Measurements from ENCODE around the gene SDC4.

The SDC4 gene, protein sequence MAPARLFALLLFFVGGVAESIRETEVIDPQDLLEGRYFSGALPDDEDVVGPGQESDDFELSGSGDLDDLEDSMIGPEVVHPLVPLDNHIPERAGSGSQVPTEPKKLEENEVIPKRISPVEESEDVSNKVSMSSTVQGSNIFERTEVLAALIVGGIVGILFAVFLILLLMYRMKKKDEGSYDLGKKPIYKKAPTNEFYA

DNA sequence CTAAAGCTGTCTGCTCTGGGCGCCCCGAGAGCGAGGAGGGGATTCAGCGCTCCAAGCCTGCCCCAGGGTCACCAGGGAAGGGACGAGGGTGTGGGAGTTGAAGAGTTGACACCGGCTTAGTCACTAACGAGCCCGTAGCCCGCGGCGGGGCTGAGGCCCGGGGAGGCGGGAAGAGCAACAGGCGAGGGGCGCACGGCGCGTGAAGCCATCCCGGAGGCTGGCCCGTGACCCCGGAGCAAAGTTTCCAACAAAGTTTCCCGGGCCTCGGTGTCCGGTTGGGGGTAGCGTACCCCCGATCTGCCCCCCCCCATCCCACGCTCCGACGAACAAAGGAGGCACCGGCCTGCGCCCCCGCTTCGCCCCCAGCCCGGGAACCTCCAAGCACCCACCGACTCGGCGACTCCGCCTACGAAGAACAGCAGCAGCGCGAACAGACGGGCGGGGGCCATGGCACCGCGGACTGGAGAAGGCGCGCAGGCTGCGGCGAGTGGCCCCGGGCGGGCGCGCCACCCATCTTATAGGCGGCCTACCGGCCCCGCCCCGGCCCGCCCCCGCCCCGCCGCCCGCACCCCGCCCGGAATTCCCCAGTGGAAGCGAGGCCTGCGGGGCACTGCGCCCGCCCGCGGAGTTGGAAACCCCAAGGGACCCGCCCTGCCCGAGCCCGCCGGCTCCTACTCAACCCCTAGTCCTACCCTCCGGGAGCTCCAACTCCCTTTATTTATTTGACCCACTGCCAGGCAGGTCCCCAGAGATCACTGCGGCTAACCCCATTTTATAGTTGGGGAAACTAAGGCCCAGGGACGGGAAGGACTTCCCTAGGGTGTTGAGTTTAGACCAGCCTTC is at the start of gene SDC4:
Gene SDC4, minus strand, starts transcription at position 489 of the 843 bp plus-strand sequence. Its CDS starts 40 bp downstream, at position 449.
- no peak for DNase-seq (ENCODE audit: low read depth, low spot score)

DNA sequence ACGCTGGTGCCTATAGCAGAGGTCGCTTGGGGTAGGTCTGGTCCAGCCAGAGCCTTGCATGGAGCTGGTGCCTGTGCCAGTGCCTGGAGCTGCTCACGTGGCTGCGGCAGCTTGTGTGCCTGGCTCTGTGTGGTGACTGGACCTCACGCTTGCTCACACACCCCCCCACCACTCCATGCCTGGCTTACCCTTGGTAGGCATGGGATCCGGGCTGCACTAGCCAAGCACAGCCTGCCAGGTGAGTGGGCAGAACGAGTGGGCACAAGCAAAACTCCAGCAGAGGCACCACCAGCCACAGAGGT is 46.8 kb upstream of the SDC4 start:
- DNase-seq (ENCODE audit: low read depth, low spot score) = no peak

DNA sequence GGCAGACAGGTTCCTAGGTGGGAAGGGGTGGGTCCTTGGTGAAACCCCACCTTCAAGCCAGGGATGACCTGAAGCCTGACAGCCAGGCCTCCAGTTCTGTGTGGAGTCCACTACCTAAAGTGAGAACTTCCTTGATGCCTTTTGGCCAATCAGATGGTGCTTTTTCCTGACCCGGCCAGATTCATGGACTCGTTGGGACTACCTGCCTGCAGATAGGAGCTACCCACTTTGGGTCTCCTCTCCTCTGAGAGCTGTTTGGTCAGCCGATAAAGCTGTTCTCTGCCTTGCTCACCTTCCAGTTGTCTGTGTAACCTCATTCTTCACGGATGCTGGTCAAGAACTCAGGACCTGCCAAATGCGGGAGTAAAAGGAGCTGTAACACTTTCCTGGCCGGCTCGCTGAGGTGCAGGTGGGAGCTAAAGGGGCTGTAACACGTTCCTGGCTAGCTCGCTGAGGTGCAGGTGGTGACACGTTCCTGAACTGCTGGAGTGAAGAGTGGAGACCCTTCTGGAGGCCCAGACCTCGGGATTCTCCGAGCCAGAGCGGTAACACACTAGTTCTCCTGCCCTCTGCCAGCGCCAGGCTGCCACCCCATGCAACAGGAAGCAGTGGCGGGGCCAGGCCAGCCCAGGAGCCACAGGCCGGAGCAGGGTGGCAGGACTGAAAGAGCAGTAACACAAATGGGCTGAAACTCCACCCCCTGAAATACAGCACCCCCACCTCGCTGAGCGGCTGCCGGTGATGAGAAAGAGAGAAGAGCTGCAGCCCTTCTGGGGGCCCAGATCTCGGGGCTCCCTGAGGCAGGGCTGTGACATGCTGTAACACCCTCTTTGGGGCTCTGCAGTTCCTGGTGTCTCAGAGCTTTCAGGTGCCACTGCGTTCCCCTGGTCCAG is 46.2 kb upstream of the SDC4 start:
- no peak for DNase-seq (ENCODE audit: low read depth, low spot score)

DNA sequence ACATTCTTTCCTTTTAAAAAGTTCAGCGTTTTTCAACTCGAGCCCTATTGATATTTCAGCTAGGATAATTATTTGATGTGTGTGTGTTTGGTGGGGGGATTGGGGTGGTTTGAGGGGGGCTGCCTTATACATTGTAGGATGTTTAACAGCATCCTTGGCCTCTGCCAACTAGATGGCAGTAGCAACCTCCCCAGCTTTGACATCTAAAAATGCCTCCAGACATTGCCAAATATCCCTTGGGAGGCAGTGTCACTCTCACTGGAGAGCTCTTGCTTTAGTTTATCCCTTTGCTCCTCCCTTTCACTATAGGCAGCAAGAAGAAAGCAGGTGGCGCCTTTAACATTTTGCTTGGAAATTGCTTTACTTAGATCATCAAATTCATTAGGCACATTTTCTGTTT is 44.5 kb upstream of the SDC4 start:
- no peak for DNase-seq (ENCODE audit: low read depth, low spot score)

DNA sequence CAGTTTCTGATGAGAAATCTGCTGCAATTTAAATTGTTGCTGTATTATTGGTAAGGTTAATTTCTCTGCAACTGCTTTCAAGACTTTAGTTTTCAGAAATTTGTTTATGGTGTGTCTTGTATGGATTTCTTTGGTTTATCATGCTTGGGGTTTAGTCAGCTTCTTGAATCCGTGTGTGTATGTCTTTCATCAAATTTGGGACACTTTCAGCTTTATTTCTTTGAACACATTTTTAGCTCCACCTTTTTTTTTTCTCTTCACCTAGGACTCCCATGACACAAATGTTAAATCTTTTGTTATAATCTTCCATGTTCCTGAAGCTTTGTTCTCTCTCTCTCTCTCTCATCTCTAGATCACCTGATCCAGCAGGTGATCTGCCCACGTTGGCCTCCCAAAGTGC is 43.3 kb upstream of the SDC4 start:
- no peak for DNase-seq (ENCODE audit: low read depth, low spot score)

DNA sequence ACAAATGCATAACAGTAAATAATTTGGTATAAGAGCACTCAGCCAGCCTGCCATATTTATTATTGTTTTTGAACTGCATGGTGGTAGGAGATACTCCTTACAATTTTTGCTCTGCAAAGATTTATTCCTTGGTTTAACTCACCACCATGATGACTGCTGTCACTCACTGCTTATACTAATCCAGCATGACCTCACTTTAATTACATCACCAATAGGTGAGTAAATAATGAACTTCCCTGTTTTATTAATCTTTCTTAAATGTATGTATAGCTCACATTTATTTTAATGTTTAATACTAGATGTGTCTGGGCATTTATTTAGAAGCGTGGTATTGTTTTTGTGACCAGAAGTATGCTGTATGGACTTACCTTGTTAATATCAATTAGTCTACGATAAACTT is 42.7 kb upstream of the SDC4 start:
- no peak for DNase-seq (ENCODE audit: low read depth, low spot score)

DNA sequence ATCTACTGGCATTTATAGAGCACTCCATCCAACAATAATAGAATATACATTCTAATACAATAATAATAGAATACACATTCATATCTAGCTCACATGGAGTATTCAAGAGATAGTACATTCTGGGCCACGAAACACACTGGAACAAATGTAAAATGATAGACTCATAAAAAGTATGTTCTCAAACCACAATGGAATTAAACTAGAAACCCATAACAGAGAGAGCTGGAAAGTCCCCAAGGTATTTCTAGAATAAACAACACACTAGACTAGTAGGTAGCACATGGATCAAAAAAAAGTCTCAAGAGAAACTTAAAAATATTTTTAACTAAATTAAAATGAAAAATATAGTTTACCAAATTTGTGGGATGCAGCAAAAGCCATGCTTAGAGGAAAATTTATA is 39.0 kb upstream of the SDC4 start:
- no peak for DNase-seq (ENCODE audit: low read depth, low spot score)

DNA sequence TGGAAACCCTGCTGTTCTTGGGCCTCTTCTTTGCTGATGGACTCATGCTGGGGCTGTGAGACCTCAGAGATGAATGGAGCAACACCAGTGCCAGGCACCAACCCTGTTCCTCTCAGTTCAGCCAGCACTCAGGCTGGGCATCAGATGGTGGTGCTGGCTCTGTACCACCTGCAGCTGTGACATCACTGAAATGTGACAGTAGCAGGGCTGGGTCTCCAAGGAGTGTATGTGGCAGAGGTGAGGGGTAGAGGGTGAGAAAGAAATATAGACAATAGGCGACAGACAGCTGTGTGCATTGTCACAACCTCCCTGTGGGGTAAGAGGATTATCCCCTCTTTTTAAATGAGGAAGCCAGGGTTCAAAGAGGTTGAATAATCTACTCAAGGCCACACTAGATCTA is 30.0 kb upstream of the SDC4 start, which contains the start of gene TP53TG5:
Gene TP53TG5, minus strand, starts transcription at position 135 of the 400 bp plus-strand sequence. Its CDS starts 89 bp downstream, at position 46.
- no peak for DNase-seq (ENCODE audit: low read depth, low spot score)

DNA sequence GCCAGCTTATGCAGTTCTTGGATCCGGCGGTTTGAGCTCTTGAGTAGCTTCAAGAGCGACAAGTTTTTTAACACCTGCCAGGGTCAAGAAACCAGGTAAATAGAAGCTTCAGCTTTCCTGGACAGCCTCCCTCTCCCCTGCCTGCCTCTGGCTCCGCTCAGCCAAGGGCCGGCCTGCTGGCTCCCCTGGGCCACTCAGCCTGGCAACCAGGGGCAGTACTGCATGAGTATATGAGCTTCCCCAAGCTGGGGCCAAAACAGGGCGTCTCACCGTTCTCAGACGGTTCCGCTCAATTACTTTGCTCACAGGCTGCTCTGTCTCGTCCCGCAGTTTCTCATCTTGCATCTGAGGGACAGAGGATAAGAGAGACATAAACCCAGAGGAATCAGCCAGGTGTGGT is 29.0 kb upstream of the SDC4 start:
- no peak for DNase-seq (ENCODE audit: low read depth, low spot score)

DNA sequence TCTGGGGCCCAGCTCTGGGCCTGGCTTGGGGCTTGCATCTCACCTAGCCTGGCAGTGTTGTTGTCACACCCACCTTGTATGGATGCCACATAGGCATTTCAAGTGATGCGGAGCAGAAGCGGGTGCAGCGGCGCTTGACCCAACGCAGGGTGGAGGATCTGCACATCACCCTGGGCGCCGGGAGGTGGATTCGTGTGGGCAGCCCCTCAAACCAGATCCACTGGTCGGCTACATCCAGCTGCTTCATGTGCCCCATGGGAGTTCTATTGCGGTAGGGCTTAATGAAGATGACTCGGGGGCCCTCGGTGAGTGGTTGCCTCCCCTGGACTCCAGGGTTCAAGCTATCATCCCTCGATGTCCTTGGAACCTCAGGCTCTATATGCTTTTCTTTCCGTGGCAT is 26.7 kb upstream of the SDC4 start:
- DNase-seq (ENCODE audit: low read depth, low spot score) = no peak

DNA sequence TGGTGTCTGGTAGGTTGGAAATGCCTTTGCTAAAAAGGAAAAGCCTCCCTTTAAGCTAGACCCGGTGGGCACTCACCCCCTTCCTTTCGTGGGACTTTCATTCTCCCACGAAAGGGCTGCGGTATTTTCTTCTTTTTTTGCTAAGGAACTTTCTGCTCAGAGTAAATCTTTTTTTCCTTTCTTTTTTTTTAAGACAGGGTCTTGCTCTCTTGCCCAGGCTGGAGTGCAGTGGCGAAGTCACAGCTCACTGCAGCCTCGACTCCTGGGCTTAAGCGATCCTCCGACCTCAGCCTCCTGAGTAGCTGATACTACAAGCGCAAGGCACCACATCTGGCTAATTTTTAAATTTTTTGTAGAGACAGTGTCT is 25.9 kb upstream of the SDC4 start:
- DNase-seq (ENCODE audit: low read depth, low spot score) = no peak

DNA sequence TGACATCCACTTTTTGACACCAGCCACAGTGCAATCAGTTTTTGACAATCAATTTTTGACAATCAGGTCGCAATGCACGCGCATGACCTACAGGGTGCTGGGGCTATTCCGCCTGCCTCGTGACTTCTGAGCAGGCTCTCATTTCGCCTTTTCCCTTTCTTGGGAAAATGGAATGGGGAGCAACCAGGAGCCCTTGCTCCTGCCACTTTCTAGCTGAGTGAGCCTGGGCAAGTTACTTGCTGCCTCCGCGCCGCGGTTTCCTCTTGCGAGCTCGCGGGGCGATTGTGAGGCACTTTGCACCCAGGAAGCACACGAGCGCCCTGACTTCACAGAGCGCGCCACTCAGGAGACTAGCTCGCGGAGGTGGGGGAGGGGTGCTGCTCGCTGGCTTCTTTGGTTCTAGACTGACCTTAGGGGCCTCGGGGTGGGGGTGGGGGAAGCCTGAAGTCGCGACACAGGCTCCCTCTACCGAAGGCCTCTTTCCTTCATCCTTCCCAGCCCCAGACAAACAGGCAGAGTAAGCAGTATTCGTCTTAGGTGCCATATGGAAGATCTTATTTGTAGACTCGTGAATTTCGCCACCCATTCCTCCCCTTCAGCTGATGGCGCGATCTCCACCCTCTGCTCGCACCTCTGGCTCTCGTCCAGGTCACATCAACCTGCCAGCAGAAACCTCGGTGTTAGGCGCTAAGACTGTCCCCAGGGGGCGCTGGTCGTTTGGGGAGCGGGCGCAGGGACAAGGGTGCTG is 25.3 kb upstream of the SDC4 start:
- DNase-seq (ENCODE audit: low read depth, low spot score) = no peak

DNA sequence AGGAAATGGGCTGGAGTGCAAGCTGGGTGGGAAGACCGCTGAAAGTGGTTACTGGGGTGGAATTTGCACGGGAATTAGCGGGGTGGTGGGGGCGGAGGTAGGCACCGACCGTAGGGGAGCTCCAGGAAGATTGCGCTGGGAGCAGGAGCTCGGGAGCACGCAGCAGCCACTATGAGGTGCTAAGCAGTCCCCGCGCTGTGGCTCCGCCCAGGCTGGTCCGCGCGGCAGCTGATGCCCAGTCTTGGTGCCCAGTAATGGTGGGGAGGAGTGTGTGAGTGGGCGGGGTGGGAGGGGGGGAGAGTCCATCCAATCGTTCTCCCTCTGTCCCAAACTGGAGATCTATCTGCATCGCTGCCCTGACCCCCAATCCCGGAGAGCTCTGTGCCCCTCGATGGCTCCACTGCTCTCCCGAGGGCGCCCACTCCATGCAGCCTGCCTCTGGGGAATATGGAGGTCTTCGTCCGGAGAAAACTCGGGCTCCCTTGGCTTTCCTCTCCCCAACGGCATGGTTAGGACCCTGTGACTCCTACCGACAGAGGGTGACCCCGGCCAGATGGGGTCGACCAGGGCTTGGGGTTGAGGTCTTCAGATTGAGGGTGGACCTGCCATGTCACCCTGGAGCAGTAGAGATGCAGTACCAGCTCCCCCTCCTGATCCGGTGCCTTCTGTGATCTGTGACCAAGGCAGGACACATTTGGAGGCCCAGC is 24.6 kb upstream of the SDC4 start:
- no peak for DNase-seq (ENCODE audit: low read depth, low spot score)

DNA sequence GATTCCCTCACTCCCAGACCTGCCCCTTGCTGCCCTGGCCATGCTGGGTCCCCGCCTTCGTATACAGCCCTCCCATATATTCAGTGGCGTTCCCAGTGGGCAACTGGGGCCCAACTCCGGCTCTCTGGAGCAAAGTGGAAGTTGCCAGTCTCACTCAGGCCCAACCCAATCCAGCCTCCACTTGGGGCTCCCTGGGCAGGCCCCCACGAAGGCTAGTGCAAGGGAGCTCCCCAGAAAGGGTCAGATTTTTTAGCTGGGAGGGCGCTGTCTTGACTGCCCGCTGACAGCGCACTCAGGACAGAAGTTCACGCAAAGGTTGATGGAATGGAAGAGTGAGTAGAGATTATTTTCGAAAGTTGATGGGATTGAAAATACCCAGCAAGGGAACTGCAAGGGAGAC is 24.0 kb upstream of the SDC4 start:
- DNase-seq (ENCODE audit: low read depth, low spot score) = no peak

DNA sequence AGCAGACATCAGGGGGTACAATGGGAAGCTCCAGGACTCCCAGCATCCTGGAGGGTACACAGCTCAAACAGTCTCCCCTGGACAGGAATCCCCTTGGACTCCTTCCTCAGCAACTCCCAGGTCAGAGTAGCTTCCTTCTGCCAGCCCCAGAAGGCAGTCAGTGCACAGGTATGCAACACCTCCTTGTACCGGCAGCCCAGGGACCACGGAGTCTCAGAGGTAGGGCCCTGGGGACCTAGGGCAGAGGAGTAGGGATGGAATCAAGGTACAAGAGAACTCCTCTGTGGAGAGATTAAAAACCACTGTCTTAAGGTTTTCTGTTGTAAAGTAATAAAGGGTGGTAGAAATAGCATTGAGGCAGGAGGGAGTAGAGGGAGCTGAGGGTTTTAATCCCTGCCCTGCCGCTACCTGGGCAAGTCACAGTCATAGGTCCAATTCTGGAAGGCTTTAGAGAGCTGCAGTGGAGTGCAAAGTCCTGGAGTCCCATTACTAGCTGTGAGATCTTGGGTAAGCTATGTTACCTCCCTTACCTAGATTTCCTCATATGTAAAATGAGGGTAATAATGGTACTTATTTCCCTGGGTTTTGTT is 22.4 kb upstream of the SDC4 start:
- no peak for DNase-seq (ENCODE audit: low read depth, low spot score)

DNA sequence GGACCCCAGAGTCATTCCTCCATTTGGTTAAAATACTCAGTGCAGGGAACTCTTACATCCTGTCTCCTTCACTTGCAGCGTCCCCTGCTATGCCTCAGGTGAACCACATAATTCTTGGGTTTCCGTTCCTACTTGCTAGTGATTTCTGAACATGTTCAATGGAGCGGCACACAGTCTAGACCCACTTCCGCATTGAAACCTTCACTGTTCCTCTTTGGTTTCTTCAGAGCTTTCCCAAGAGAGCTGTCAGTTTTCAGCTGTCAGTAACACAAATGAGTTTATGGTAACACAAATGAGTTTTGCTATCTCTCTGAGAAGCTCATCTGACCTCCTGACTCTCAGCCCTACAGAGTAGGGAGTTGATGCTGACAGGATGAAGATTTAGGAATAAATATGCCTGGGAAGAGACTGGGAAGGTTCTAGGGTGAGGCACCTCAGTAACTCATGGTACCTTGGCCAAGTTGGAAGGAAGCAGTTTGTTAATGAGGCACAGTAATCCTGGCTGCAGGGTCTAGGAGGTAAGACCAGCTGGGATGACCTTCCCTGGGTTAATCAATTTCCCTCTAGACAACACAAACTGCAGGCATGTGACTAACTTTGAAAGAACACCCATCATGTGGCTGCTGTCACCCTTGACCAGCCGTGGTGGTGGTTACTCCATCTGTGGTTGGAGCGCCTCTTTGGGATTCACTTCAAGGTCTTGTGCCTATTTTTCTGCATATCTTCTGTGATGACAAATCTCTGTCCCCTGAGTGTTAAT is 20.2 kb upstream of the SDC4 start:
- no peak for DNase-seq (ENCODE audit: low read depth, low spot score)

DNA sequence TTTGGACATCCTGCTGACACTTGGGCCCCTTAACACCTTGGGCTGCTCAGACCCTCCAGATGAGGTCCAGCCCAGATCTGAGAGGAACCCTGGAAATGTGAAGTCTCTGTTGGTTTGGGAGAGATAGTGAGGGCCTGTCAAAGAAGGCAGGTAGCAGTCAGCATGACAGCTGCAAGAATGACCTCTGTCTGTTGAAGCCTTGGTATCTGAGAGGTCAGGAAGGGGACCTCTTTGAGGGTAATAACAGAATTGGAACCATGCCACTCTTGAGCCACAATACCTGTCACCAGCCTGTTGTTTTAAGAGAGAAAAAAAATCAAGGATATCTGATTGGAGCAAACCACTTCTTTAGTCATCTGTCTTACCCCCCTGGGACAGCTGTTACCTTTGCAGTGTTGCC is 18.9 kb upstream of the SDC4 start:
- DNase-seq (ENCODE audit: low read depth, low spot score) = no peak

DNA sequence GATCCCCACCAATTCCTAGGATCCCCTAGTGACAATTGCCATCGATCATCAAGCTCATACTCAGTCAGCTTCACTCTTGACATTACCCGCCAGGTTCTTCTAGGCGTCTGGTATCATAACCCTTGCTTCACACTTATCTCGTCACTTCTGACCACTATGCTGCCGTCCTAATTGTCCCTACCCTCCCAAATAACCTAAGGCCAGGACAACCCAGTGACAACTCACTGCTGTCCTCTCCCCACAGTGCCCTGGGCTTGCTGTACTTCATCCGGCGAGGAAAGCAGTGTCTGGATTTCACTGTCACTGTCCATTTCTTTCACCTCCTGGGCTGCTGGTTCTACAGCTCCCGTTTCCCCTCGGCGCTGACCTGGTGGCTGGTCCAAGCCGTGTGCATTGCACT is 18.4 kb upstream of the SDC4 start:
- no peak for DNase-seq (ENCODE audit: low read depth, low spot score)

DNA sequence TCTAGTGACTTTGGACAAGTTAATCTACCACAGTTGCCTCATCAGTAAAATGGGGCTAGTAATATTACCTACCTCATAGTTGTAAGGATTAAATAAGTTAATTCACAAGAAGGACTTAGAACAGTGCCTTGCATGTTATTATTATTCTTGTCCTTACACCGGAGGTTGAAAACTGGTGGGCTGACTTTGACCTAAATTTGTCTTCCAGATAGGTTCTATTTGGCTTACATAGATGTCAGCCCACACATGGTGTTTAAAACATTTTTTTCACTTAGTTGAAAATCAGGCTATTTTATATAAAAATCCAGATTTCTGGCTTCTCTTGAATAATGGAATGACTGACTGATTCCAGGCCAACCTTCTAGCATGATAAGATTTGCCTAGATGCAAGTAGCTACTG is 18.0 kb upstream of the SDC4 start:
- DNase-seq (ENCODE audit: low read depth, low spot score) = no peak

DNA sequence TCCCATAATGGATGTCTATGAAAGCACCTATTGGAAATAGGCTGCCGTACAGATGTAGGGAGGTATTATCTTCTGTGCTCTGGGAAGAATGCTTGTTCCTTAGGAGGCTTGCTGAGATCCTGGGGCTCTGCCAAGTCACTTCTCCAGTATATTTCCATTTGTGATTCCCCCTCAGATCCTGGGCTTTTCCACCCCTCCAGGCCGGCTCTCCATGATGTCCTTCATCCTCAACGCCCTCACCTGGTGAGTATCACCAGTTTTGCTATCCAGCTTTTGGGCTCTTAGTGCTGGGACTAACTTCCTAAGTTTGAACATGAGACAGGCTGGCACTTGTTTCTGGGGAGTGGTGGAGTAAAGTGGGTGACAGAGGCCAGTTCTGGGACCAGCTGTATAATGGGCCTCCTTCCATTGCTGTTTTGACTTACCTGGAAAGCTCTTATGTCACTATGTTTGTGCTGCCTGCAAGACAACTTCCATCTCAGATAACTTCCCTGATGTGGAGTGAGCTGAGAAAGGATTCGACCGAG is 17.3 kb upstream of the SDC4 start:
- no peak for DNase-seq (ENCODE audit: low read depth, low spot score)

Measured in brain pericyte (primary cell).